Neuronal stem cell (in vitro differentiated cells): ENCODE results near the gene RDH11.

Experiments
- DNase-seq: peaks from one replicate; pipeline ENCODE4 v3.0.0-alpha.2; 2013; ENCODE audit warnings: low spot score
- H2AFZ ChIP-seq: one replicate; pipeline ENCODE4 v1.6.1; 2013; ENCODE audit warnings: mild to moderate bottlenecking, low read length, inconsistent platforms
- H2AK5ac ChIP-seq: 2 replicates; pipeline ENCODE4 v1.6.1; 2013; ENCODE audit warnings: low read depth, mild to moderate bottlenecking, inconsistent platforms, low read length, moderate library complexity, mixed read lengths
- H2BK120ac ChIP-seq: 2 replicates; pipeline ENCODE4 v1.6.1; 2013; ENCODE audit warnings: low read depth, mild to moderate bottlenecking, inconsistent platforms, low read length, moderate library complexity, mixed read lengths
- H2BK12ac ChIP-seq: one replicate; pipeline ENCODE4 v1.6.1; 2013; ENCODE audit warnings: low read length, inconsistent platforms
- H2BK15ac ChIP-seq: 2 replicates; pipeline ENCODE4 v1.6.1; 2013; ENCODE audit warnings: mild to moderate bottlenecking, low read length, inconsistent platforms, mixed read lengths
- H2BK5ac ChIP-seq: one replicate; pipeline ENCODE4 v1.6.1; 2013; ENCODE audit warnings: inconsistent platforms, mild to moderate bottlenecking, low read length, moderate library complexity
- H3K14ac ChIP-seq: one replicate; pipeline ENCODE4 v1.6.1; 2013; ENCODE audit warnings: low read length, inconsistent platforms
- H3K18ac ChIP-seq: 2 replicates; pipeline ENCODE4 v1.6.1; 2013; ENCODE audit warnings: low read length, inconsistent platforms
- H3K23ac ChIP-seq: 2 replicates; pipeline ENCODE4 v1.6.1; 2013; ENCODE audit warnings: low read depth, mild to moderate bottlenecking, mixed read lengths, low read length, inconsistent platforms; ENCODE audit not compliant: poor library complexity
- H3K27ac ChIP-seq: replicated peaks from 3 replicates; pipeline ENCODE4 v1.5.1; 2013; ENCODE audit warnings: low read length, inconsistent platforms
- H3K27me3 ChIP-seq, 3 experiments: 2 replicates each; pipeline ENCODE4 v1.6.1; 2013; ENCODE audit warnings: low read length in 3 of 3, mild to moderate bottlenecking in 2 of 3, inconsistent platforms in 1 of 3, low read depth in 1 of 3, mixed read lengths in 1 of 3, moderate library complexity in 1 of 3; ENCODE audit not compliant: control insufficient read depth in 3 of 3, insufficient read depth in 3 of 3
- H3K36me3 ChIP-seq, 2 donors: replicated peaks in 1 of 2; 2 replicates each; pipeline ENCODE4 v1.6.1; 2013; ENCODE audit warnings: low read length in 2 of 2; ENCODE audit not compliant: control insufficient read depth in 2 of 2, insufficient read depth in 2 of 2
- H3K4ac ChIP-seq: 2 replicates; pipeline ENCODE4 v1.6.1; 2013; ENCODE audit warnings: inconsistent platforms, mild to moderate bottlenecking, low read length, moderate library complexity
- H3K4me1 ChIP-seq, 2 donors: 1 replicate in 1 of 2; 2 replicates in 1 of 2; pipeline ENCODE4 v1.6.1; 2013; ENCODE audit warnings: low read length in 2 of 2, low read depth in 1 of 2; ENCODE audit not compliant: control insufficient read depth in 2 of 2, insufficient read depth in 1 of 2
- H3K4me2 ChIP-seq: one replicate; pipeline ENCODE4 v1.6.1; 2013; ENCODE audit warnings: mild to moderate bottlenecking, low read length, inconsistent platforms; ENCODE audit not compliant: insufficient read depth, poor library complexity, severe bottlenecking
- H3K4me3 ChIP-seq, 2 donors: 2 replicates each; pipeline ENCODE4 v1.5.1; 2013; ENCODE audit warnings: low read length in 2 of 2, mild to moderate bottlenecking in 2 of 2, inconsistent platforms in 1 of 2, moderate library complexity in 1 of 2
- H3K79me1 ChIP-seq: one replicate; pipeline ENCODE4 v1.6.1; 2013; ENCODE audit warnings: low read depth, mild to moderate bottlenecking, inconsistent platforms, low read length, moderate library complexity
- H3K9ac ChIP-seq: one replicate; pipeline ENCODE4 v1.6.1; 2013; ENCODE audit warnings: mild to moderate bottlenecking, low read depth, low read length, inconsistent platforms; ENCODE audit not compliant: poor library complexity
- H3K9me3 ChIP-seq, 2 donors: replicated peaks in 1 of 2; 2 replicates each; pipeline versions ENCODE3 to v1.6.1; 2013; ENCODE audit warnings: low read length in 2 of 2, mild to moderate bottlenecking in 2 of 2, inconsistent platforms in 1 of 2, low read depth in 1 of 2, mixed read lengths in 1 of 2, moderate library complexity in 1 of 2; ENCODE audit not compliant: control insufficient read depth in 2 of 2, insufficient read depth in 1 of 2
- H4K8ac ChIP-seq: one replicate; pipeline ENCODE4 v1.6.1; 2013; ENCODE audit warnings: low read depth, mild to moderate bottlenecking, inconsistent platforms, low read length, moderate library complexity
- H4K91ac ChIP-seq: one replicate; pipeline ENCODE4 v1.6.1; 2013; ENCODE audit warnings: low read length, low read depth, mild to moderate bottlenecking, inconsistent platforms; ENCODE audit not compliant: poor library complexity
- WGBS, 2 donors: extraction: QIAGEN DNeasy Blood & Tissue Kit; methylation state at CpG; one replicate each; pipeline ENCODE4 v1.1.7; 2013; ENCODE audit warnings: missing lambda C conversion rate in 2 of 2, mixed read lengths in 1 of 2; ENCODE audit not compliant: insufficient read length in 2 of 2, insufficient replicate concordance in 1 of 2; ENCODE audit errors: extremely low coverage in 2 of 2; 5-methylcytosine and 5-hydroxymethylcytosine counted together

Gene RDH11

DNA sequence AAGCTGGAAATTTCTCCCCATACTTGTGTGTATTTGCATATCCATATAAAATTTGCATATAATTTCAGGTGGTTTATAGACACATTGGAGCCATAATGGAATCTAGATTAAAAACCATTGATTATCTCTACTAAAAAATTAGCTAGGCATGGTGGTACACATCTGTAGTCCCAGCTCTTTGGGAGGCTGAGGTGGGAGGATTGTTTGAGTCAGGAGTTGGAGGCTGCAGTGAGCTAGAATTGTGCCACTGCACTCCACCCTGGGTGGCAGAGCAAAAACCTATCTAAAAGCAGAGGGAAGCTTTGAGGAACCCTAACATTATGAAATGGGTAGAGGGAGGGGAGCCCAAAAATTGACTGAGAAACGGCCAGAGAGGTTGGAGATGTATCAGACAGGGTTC is 2.6 kb upstream of the RDH11 start:
- H3K4ac ChIP-seq = no peak overlapping the region
- no peak overlapping the region for H2BK12ac ChIP-seq
- H3K14ac ChIP-seq = no peak overlapping the region
- DNase-seq = no peak
- no peak overlapping the region for H3K4me3 ChIP-seq
- no peak overlapping the region for H3K18ac ChIP-seq
- peaks cover 0 to 9% of the 10 kb centered on the region in 2 donors for H3K36me3 ChIP-seq
- no peak overlapping the region for H3K9ac ChIP-seq
- no peak overlapping the region for H2BK120ac ChIP-seq
- H4K91ac ChIP-seq = no peak overlapping the region
- H4K8ac ChIP-seq = no peak overlapping the region
- H3K9me3 ChIP-seq = no peaks in the 10 kb centered on the region
- no CpG with 5 or more reads among the region's 1 CpG for WGBS, 2 donors
- H3K23ac ChIP-seq = no peak overlapping the region
- no peak overlapping the region for H3K4me2 ChIP-seq
- peaks cover 0 to 5% of the 10 kb centered on the region in 2 donors for H3K4me1 ChIP-seq
- H2AFZ ChIP-seq = no peak overlapping the region
- H2AK5ac ChIP-seq = no peak overlapping the region
- peaks cover 2% of the 10 kb centered on the region for H3K79me1 ChIP-seq
- no peak overlapping the region for H2BK5ac ChIP-seq
- H2BK15ac ChIP-seq = no peak overlapping the region
- H3K27me3 ChIP-seq = peaks cover 0 to 15% (median 0%) of the 10 kb centered on the region in 3 experiments
- no peak overlapping the region for H3K27ac ChIP-seq

- H3K27me3 ChIP-seq = peaks cover 0 to 15% (median 0%) of the 10 kb centered on the region in 3 experiments
- H3K4me3 ChIP-seq = no peak overlapping the region
- no CpG with 5 or more reads among the region's 4 CpGs for WGBS, 2 donors
- H3K36me3 ChIP-seq = peaks cover 4 to 21% of the 10 kb centered on the region in 2 donors
- H2BK15ac ChIP-seq = no peak overlapping the region
- no peak overlapping the region for H3K18ac ChIP-seq
- H3K9me3 ChIP-seq = no peaks in the 10 kb centered on the region
- H4K91ac ChIP-seq = no peak overlapping the region
- H2BK5ac ChIP-seq = no peak overlapping the region
- no peak overlapping the region for H3K27ac ChIP-seq
- no peak overlapping the region for H3K23ac ChIP-seq
- H3K4me1 ChIP-seq = peaks cover 0 to 5% of the 10 kb centered on the region in 2 donors
- H3K14ac ChIP-seq = no peak overlapping the region
- H2AK5ac ChIP-seq = no peak overlapping the region
- no peak overlapping the region for H3K4ac ChIP-seq
- no peak overlapping the region for H4K8ac ChIP-seq
- no peak overlapping the region for H3K9ac ChIP-seq
- H3K79me1 ChIP-seq = peaks cover 2% of the 10 kb centered on the region
- H3K4me2 ChIP-seq = no peak overlapping the region
- no peak overlapping the region for H2AFZ ChIP-seq
- no peak overlapping the region for H2BK12ac ChIP-seq
- DNase-seq = no peak
- H2BK120ac ChIP-seq = no peak overlapping the region
Observed at GRCh38 chr14:67697006-67697405, 1.4 kb upstream of the RDH11 start.

DNA sequence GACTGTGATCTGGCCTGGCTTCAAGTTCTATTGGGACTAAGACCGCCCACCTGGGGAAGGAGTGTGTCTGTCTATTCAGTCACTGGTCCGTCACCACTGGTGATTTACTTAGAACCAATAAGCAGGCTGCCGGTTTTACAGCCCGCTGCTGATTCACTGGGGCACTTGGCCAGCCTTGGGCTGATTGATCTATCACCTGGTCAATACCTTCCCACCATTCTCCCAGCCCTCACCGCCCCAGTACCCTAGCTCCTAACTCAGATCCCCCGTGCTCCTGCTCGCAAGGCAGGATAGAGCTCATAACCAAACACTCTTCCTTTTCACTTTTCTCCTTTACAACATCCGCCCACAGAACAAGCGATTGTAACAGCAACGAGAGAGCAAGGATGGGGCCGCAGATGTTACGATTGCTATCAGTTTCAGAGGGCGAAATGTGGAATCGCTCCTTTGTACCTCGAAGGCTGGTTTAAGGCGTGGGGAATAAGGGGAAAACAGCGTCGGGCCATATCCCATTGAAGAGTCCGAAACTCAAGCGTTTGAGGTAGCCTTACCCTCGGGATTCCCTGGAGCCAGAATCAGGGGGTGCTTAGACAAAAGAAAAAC is 672 bp downstream of the RDH11 start:
- Histone ChIP-seq H3K14ac (no peak overlapping the region), H4K91ac (no peak overlapping the region), H2AK5ac (no peak overlapping the region), H3K23ac (no peak overlapping the region), H3K9ac (peak overlapping the region; percentile 88), H2BK5ac (peak overlapping the region; percentile 79), H3K18ac (peak overlapping the region; percentile 96), H3K4me1 (peaks cover 0 to 5% of the 10 kb centered on the region in 2 donors), H3K9me3 (no peaks in the 10 kb centered on the region), H3K36me3 (peaks cover 23 to 42% of the 10 kb centered on the region in 2 donors), H3K4ac (no peak overlapping the region), H3K27ac (peak overlapping the region; percentile 70), H4K8ac (no peak overlapping the region), H3K79me1 (peaks cover 2% of the 10 kb centered on the region), H2BK15ac (no peak overlapping the region), H2BK12ac (no peak overlapping the region), H3K4me2 (peak overlapping the region; percentile 79), H2AFZ (peak overlapping the region; percentile 79), H3K4me3 (peak overlapping the region; percentile 61 to 90), H3K27me3 (peaks cover 0 to 15% (median 0%) of the 10 kb centered on the region in 3 experiments), H2BK120ac (no peak overlapping the region)
- DNase-seq = peak; percentile 58
- WGBS, 2 donors = no CpG with 5 or more reads among the region's 21 CpGs

DNA sequence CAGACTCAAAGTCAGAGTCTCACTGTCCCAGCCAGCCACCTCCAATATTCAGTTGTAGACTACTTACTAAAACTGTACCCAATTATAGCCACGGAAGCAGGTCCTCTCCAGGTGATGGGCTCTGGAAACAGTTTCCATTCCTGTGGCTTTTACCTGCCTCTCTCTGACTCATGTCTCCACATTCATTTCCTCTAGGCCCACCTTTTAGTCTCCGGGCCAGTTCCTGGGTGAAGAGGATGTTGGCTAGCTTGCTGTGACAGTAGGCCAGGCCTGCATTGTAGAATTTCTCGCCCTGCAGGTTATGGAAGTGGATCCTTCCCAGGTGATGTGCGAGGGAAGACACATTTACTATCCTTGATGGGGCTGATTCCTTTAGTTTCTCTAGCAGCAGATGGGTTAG is 5.6 kb downstream of the RDH11 start:
- Histone ChIP-seq H2BK15ac (no peak overlapping the region), H3K27ac (no peak overlapping the region), H2BK5ac (no peak overlapping the region), H2AK5ac (no peak overlapping the region), H3K9me3 (peaks cover 0 to 4% of the 10 kb centered on the region in 2 donors), H3K4me3 (no peak overlapping the region), H4K8ac (no peak overlapping the region), H3K27me3 (no peaks in the 10 kb centered on the region), H3K36me3 (peaks cover 49 to 90% of the 10 kb centered on the region in 2 donors), H3K14ac (no peak overlapping the region), H2BK12ac (no peak overlapping the region), H3K4ac (no peak overlapping the region), H3K18ac (no peak overlapping the region), H4K91ac (no peak overlapping the region), H3K9ac (no peak overlapping the region), H3K79me1 (peaks cover 2% of the 10 kb centered on the region), H3K4me2 (no peak overlapping the region), H2BK120ac (no peak overlapping the region), H2AFZ (no peak overlapping the region), H3K23ac (no peak overlapping the region), H3K4me1 (peaks cover 0 to 5% of the 10 kb centered on the region in 2 donors)
- DNase-seq = no peak
- WGBS, 2 donors = no CpG with 5 or more reads among the region's 4 CpGs
